ENCODE results near the gene ITGAL. TPM values are rescaled to one million over a fixed set of nuclear protein-coding genes. Genes with fewer than 3 reads are reported as not detected.
A peak's percentile ranks its signal among the peaks of the same experiment; 100 is the strongest.

The ITGAL gene
- total RNA-seq, 2 experiments from 2014 or later: 218 to 226 TPM

DNA sequence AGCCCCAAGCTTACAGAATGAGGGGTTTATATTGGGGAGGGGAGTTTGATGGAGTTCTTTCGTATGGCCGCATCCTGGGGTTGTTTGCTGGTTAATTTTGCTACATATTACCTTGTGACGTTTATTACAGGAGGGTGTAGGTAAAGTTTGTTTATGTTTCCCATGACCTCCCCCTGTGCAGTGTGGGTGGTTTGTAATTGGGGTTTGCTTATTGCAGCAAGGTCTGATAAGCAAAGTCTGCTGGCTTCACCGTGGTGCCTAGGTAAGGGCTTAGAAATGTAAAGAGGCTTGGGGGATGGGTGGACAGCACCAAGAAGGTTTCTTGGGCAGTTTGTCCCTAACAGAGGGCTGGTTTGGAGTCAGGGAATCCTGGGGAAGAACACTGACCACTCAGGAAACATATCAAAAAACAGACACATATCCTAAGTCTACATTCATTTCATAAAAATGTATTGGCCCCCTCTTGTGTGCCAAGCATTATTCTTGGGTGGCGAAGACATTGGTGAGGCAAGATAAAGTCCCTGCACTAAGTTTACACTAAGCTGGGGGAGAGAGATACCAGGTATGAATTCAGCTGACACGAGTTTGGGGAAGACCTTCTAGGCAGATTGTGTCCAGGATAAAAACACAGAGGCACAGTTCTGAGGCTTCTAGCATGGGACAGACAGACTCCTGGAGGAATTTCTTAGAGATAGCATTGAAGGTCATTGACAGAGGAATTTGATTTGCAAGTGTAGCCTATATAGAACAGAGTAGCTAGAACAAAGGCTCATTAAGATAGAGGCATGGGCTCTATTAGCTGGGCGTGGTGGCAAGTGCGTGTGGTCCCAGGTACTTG is 76.1 kb downstream of the ITGAL start:
- intact Hi-C loops (cut with micrococcal nuclease): no loop called here
- DNase-seq: no peak
- Mint-ChIP-seq H3K27me3 (no peaks in the 10 kb centered on the region), H3K4me3 (no peak overlapping the region), H3K36me3 (peaks cover 10% of the 10 kb centered on the region), H3K4me1 (ENCODE audit: low read depth) (peaks cover 39% of the 10 kb centered on the region), H3K9me3 (no peaks in the 10 kb centered on the region), H3K27ac (no peak overlapping the region)
- CTCF ChIA-PET: interaction anchor here (1.3 kb wide), 2 partner anchors 13 to 21 kb away, joined by 3 to 7 read pairs; partner anchors contain the start of gene ZNF747
- POLR2A ChIA-PET: interaction anchor here (0.7 to 2.1 kb wide), 3 partner anchors 10 to 195 kb away, joined by 4 to 10 read pairs (median 4); partner anchors contain the start of genes ZNF747 and ZNF764

- H3K27ac Mint-ChIP-seq: peak overlapping the region; percentile 96
- H3K9me3 Mint-ChIP-seq: no peaks in the 10 kb centered on the region
- H3K27me3 Mint-ChIP-seq: no peaks in the 10 kb centered on the region
- H3K4me1 Mint-ChIP-seq (ENCODE audit: low read depth): peaks cover 57% of the 10 kb centered on the region
- DNase-seq: peak; percentile 79
- ChIA-PET POLR2A (interaction anchor here (0.6 to 2.1 kb wide), 8 partner anchors 16 to 96 kb away, joined by 3 to 23 read pairs (median 5); partner anchors contain the start of genes ZNF688 and ZNF747), CTCF (interaction anchor here (0.6 to 3.1 kb wide), 8 partner anchors 15 to 80 kb away, joined by 3 to 30 read pairs (median 4); partner anchors contain the start of genes ITGAL, ZNF688 and ZNF747)
- peak overlapping the region; percentile 58 for H3K4me3 Mint-ChIP-seq
- intact Hi-C loops (cut with micrococcal nuclease): loop anchor here (1.0 to 5.0 kb wide), 4 partner anchors 16 to 79 kb away; partner anchors contain the start of gene ITGAL
- H3K36me3 Mint-ChIP-seq: peaks cover 31% of the 10 kb centered on the region
Measured at GRCh38 chr16:30551781-30552180, 79.2 kb downstream of the ITGAL start.

GRCh38 chr16:30552956-30553355 is 80.4 kb downstream of the ITGAL start:
- H3K9me3 Mint-ChIP-seq: no peaks in the 10 kb centered on the region
- H3K27ac Mint-ChIP-seq: peak overlapping the region; percentile 96
- H3K27me3 Mint-ChIP-seq: no peaks in the 10 kb centered on the region
- no peak overlapping the region for H3K4me3 Mint-ChIP-seq
- H3K4me1 Mint-ChIP-seq (ENCODE audit: low read depth): peaks cover 57% of the 10 kb centered on the region
- CTCF ChIA-PET: interaction anchor here (0.6 to 3.1 kb wide), 2 partner anchors 18 to 135 kb away, joined by 4 to 30 read pairs; partner anchors contain the start of gene ZNF747
- intact Hi-C loops (cut with micrococcal nuclease): loop anchor here (5.0 kb wide), 1 partner anchor 81 kb away; the partner anchor contains the start of gene ITGAL
- H3K36me3 Mint-ChIP-seq: peaks cover 31% of the 10 kb centered on the region
- no peak for DNase-seq
- POLR2A ChIA-PET: interaction anchor here (2.1 kb wide), 1 partner anchor 15 kb away, joined by 17 read pairs; no protein-coding TSS in a partner anchor

DNA sequence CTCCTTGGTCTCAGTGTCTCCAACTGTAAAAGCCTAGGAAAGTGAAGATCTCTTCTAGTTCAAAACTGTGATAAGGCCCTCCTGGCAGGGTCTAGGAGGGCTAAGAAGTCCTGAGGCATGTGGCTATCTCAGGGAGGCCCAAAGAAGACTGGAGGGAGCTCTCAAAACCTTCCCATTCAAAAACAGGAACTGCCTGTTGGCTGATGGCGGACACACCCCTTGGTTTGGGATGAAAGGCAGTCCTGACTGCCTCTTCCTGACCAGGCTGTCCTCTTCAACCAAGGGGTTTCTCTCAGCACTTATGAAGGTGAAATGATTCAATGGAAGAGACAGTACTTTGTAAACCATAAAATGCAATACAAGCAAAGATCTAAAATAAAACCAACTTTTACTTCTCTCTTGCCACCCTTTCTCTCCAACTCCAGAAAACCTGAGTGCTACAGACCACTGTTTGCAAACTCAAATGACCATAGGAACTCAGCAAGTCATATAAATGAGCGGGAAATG is 80.9 kb downstream of the ITGAL start:
- H3K27ac Mint-ChIP-seq: peak overlapping the region; percentile 96
- DNase-seq: no peak
- ChIA-PET CTCF (no interaction called here), POLR2A (interaction anchor here (0.6 kb wide), 1 partner anchor 83 kb away, joined by 3 read pairs; no protein-coding TSS in a partner anchor)
- H3K9me3 Mint-ChIP-seq: no peaks in the 10 kb centered on the region
- peaks cover 31% of the 10 kb centered on the region for H3K36me3 Mint-ChIP-seq
- intact Hi-C loops (cut with micrococcal nuclease): loop anchor here (5.0 kb wide), 1 partner anchor 81 kb away; the partner anchor contains the start of gene ITGAL
- H3K27me3 Mint-ChIP-seq: no peaks in the 10 kb centered on the region
- peaks cover 57% of the 10 kb centered on the region for H3K4me1 Mint-ChIP-seq (ENCODE audit: low read depth)
- H3K4me3 Mint-ChIP-seq: no peak overlapping the region

GRCh38 chr16:30554557-30555314 is 82.2 kb downstream of the ITGAL start:
- ChIA-PET CTCF (interaction anchor here (0.7 to 1.4 kb wide), 3 partner anchors 12 to 74 kb away, joined by 3 to 5 read pairs (median 3); no protein-coding TSS in a partner anchor), POLR2A (no interaction called here)
- Mint-ChIP-seq H3K27ac (peak overlapping the region; percentile 96), H3K4me1 (ENCODE audit: low read depth) (peaks cover 54% of the 10 kb centered on the region), H3K9me3 (no peaks in the 10 kb centered on the region), H3K27me3 (no peaks in the 10 kb centered on the region), H3K36me3 (peaks cover 31% of the 10 kb centered on the region), H3K4me3 (no peak overlapping the region)
- intact Hi-C loops (cut with micrococcal nuclease): loop anchor here (5.0 kb wide), 2 partner anchors 82 to 122 kb away; partner anchors contain the start of genes DCTPP1 and ITGAL
- no peak for DNase-seq

DNA sequence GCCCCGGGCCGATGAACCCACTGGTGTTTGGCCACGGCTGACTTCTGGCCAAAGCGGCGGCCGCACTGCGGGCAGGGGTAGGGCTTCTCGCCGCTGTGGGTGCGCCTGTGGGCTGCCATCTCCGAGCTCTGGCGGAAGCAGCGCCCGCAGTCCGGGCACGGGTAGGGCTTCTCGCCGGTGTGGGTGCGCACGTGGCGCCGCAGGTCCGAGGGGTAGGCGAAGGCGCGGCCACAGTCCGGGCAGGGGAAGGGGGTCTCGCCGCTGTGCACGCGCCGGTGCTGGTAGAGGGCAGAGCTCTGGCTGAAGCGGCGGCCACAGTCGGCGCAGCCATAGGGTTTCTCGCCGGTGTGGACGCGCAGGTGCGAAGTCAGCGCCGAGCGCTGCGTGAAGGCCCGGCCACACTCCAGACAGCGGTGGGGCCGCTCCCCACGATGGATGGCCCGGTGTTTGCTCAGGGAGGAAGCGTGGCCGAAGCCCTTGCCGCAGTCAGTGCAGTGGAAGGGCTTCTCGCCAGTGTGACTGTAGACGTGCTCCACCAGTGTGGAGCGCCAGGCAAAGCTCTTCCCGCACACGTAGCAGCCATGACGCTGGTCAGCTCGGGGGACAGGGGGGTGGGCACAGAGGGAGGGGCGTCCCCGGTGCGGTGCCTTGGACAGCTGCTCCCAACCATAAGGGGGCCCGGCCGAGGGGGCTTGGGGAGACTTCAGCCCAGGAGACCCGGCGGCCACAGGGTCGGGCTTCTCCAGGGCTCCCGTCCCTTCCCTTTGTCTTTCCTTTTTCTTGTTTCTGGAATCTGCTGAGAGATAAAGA is 83.0 kb downstream of the ITGAL start:
- H3K9me3 Mint-ChIP-seq: no peaks in the 10 kb centered on the region
- intact Hi-C loops (cut with micrococcal nuclease): loop anchor here (5.0 kb wide), 1 partner anchor 123 kb away; the partner anchor contains the start of gene DCTPP1
- H3K36me3 Mint-ChIP-seq: peaks cover 31% of the 10 kb centered on the region
- no peak for DNase-seq
- ChIA-PET POLR2A (no interaction called here), CTCF (interaction anchor here (3.6 kb wide), 1 partner anchor 20 kb away, joined by 53 read pairs; the partner anchor contains the start of gene ZNF747)
- no peaks in the 10 kb centered on the region for H3K27me3 Mint-ChIP-seq
- H3K4me3 Mint-ChIP-seq: peak overlapping the region; percentile 39
- H3K4me1 Mint-ChIP-seq (ENCODE audit: low read depth): peaks cover 53% of the 10 kb centered on the region
- H3K27ac Mint-ChIP-seq: peak overlapping the region; percentile 96

DNA sequence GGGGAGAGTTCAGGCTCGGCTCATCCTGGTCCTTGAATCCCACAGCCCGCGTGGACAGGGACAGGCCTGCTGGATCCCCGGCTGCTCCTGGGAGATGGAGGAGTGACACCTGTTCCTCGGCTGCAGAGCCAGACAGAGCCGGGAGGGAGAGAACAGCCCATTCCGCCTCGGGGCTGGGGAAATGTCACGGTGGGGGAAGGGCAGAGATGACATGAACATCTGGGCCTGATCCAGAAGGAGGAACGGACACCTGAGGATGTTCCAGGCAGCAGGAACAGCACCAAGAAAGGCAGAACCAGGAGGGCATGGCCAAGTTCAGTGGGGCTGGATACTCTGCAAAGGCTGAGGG is 83.6 kb downstream of the ITGAL start:
- no peaks in the 10 kb centered on the region for H3K27me3 Mint-ChIP-seq
- H3K9me3 Mint-ChIP-seq: no peaks in the 10 kb centered on the region
- H3K4me3 Mint-ChIP-seq: peak overlapping the region; percentile 39
- CTCF ChIA-PET: interaction anchor here (0.7 to 3.6 kb wide), 2 partner anchors 21 to 24 kb away, joined by 3 to 53 read pairs; partner anchors contain the start of gene ZNF747
- POLR2A ChIA-PET: interaction anchor here (1.3 to 3.2 kb wide), 3 partner anchors 15 to 29 kb away, joined by 3 to 39 read pairs (median 6); partner anchors contain the start of gene ZNF688
- H3K4me1 Mint-ChIP-seq (ENCODE audit: low read depth): peaks cover 55% of the 10 kb centered on the region
- no peak for DNase-seq
- peaks cover 31% of the 10 kb centered on the region for H3K36me3 Mint-ChIP-seq
- intact Hi-C loops (cut with micrococcal nuclease): loop anchor here (5.0 kb wide), 1 partner anchor 124 kb away; the partner anchor contains the start of gene DCTPP1
- H3K27ac Mint-ChIP-seq: peak overlapping the region; percentile 96

DNA sequence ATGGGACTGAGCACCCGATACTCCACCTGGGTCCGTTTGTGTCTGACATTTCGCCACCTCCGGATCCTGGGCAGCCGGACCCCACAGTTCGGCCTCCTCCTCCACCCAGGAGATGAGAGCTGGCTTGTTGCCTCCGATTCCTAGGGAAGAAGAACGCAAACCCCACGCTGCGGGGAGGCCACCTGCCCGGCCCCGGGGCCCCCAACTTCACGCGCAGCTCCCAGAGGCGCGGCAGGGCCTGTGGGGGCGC is 85.1 kb downstream of the ITGAL start:
- intact Hi-C loops (cut with micrococcal nuclease): loop anchor here (5.0 kb wide), 1 partner anchor 125 kb away; the partner anchor contains the start of gene DCTPP1
- Mint-ChIP-seq H3K4me3 (peak overlapping the region; percentile 89), H3K36me3 (peaks cover 27% of the 10 kb centered on the region), H3K4me1 (ENCODE audit: low read depth) (peaks cover 43% of the 10 kb centered on the region), H3K9me3 (no peaks in the 10 kb centered on the region), H3K27me3 (no peaks in the 10 kb centered on the region), H3K27ac (peak overlapping the region; percentile 96)
- DNase-seq: no peak
- CTCF ChIA-PET: interaction anchor here (0.6 to 3.6 kb wide), 10 partner anchors 10 to 169 kb away, joined by 4 to 53 read pairs (median 6); partner anchors contain the start of genes DCTPP1, PRR14, ZNF747 and ZNF785
- POLR2A ChIA-PET: interaction anchor here (0.5 to 3.3 kb wide), 13 partner anchors 9 to 183 kb away, joined by 3 to 59 read pairs (median 4); partner anchors contain the start of genes DCTPP1, MYL11, ZNF48 and ZNF688

DNA sequence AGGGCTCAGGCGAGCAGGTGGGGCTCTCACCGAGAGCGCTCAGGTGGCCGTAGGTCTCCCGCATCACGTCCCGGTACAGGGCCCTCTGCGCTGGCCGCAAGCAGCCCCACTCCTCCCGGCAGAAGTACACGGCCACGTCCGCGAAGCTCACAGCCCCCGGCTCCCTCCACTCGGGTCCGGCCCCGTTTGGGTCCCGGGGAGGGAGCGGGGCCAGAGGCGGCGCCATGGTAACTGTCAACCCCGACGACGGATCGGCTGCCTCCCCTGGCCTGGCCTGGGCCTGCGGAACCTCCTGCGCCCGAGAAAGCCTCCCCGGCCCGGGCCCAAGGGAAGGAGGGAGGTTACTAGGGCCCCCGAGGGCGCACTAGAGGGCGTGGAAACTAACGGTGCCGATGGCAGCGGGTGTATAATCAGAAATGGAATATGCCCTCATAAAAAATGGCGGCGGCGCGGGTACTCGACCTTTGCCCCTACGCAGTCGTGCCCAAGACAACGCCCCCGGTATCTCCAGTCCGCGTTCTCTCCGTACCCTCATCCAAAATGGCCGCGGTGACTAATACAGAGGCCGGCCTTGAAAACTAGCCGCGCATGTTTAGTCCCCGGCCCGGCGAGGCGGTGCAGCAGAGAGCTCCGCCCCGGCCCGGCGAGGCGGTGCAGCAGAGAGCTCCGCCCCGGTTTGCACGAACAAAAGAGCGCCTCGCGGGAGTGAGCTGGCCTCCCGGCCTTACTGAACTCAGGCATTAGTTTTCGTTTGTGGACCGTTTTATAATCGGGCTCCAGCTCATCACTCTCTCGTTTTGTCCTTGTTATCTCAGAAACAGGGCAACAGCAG is 85.6 kb downstream of the ITGAL start, which contains the start of gene ZNF764:
Gene ZNF764 (minus strand): TSS at position 418 of the 832 bp plus-strand sequence. CDS start 192 bp downstream, at position 226.
- H3K27me3 Mint-ChIP-seq: no peaks in the 10 kb centered on the region
- H3K9me3 Mint-ChIP-seq: no peaks in the 10 kb centered on the region
- peaks cover 38% of the 10 kb centered on the region for H3K4me1 Mint-ChIP-seq (ENCODE audit: low read depth)
- DNase-seq: peak; percentile 99
- intact Hi-C loops (cut with micrococcal nuclease): loop anchor here (1.0 to 5.0 kb wide), 5 partner anchors 10 to 126 kb away; partner anchors contain the start of genes DCTPP1 and FBRS
- ChIA-PET CTCF (interaction anchor here (0.6 to 3.6 kb wide), 13 partner anchors 9 to 168 kb away, joined by 4 to 53 read pairs (median 6); partner anchors contain the start of genes DCTPP1, PRR14, ZNF747 and ZNF785), POLR2A (interaction anchor here (0.5 to 3.3 kb wide), 16 partner anchors 9 to 184 kb away, joined by 3 to 59 read pairs (median 4); partner anchors contain the start of genes DCTPP1, MYL11, ZNF48 and ZNF688)
- peak within 1 kb of the TSS; percentile 89 for H3K4me3 Mint-ChIP-seq
- peak within 1 kb of the TSS; percentile 96 for H3K27ac Mint-ChIP-seq
- H3K36me3 Mint-ChIP-seq: peaks cover 26% of the 10 kb centered on the region
